ENCODE data around the gene B3GALT4. TPM values are rescaled to one million over a fixed set of nuclear protein-coding genes. Genes with fewer than 3 reads are reported as not detected.

The B3GALT4 gene
- total and polyA plus RNA-seq, 2 of the 13 experiments (the other 11 are each of a cell fraction or from before 2014, with no cell fraction given): 0.04 to 0.27 TPM

GRCh38 chr6:33289784-33290315 is 12.9 kb downstream of the B3GALT4 start (continued):
- no peak; the same call in 1 of the 2 replicates for TF ChIP-seq MTERF4 (CRISPR knock-in tag; IDR thresholded peaks at IDR 0.05)
- TF ChIP-seq CCDC6 (CRISPR knock-in tag; IDR thresholded peaks at IDR 0.05): no peak
- TF ChIP-seq WIZ (CRISPR knock-in tag; IDR thresholded peaks at IDR 0.05): no peak
- no peak for TF ChIP-seq ZBTB3 (CRISPR knock-in tag; IDR thresholded peaks at IDR 0.05; ENCODE audit: borderline replicate concordance, low read depth)
- no peak for TF ChIP-seq ZNF878 (CRISPR knock-in tag; IDR thresholded peaks at IDR 0.05)
- no peak for TF ChIP-seq ZNF746 (CRISPR knock-in tag; IDR thresholded peaks at IDR 0.05)
- peak; percentile 82; the same call in 1 of the 2 replicates for TF ChIP-seq ZNF737 (CRISPR knock-in tag; IDR thresholded peaks at IDR 0.05; ENCODE audit: borderline replicate concordance)
- no peak for TF ChIP-seq ZBTB7A (CRISPR knock-in tag; IDR thresholded peaks at IDR 0.05)
- TF ChIP-seq ZNF704 (CRISPR knock-in tag; IDR thresholded peaks at IDR 0.05; ENCODE audit: borderline replicate concordance): 0 out of 2 replicates have a peak, but pooled peaks have one; percentile 2
- no peak; the same call in 1 of the 2 replicates for TF ChIP-seq ZNF232 (CRISPR knock-in tag; IDR thresholded peaks at IDR 0.05; ENCODE audit: borderline replicate concordance)
- TF ChIP-seq KLF12 (CRISPR knock-in tag; IDR thresholded peaks at IDR 0.05; ENCODE audit: borderline replicate concordance): no peak
- no peak for TF ChIP-seq SRF (IDR thresholded peaks at IDR 0.05; ENCODE audit: low read depth, low read length)
- TF ChIP-seq TEAD2 (CRISPR knock-in tag; IDR thresholded peaks at IDR 0.05): no peak
- TF ChIP-seq ZNF564 (CRISPR knock-in tag; IDR thresholded peaks at IDR 0.05): no peak
- no peak for TF ChIP-seq ZNF720 (CRISPR knock-in tag; IDR thresholded peaks at IDR 0.05)
- TF ChIP-seq YEATS4 (CRISPR knock-in tag; IDR thresholded peaks at IDR 0.05; ENCODE audit: borderline replicate concordance): no peak
- TF ChIP-seq GPN1 (CRISPR knock-in tag; IDR thresholded peaks at IDR 0.05; ENCODE audit: borderline replicate concordance): no peak
- TF ChIP-seq, protein P1, sequence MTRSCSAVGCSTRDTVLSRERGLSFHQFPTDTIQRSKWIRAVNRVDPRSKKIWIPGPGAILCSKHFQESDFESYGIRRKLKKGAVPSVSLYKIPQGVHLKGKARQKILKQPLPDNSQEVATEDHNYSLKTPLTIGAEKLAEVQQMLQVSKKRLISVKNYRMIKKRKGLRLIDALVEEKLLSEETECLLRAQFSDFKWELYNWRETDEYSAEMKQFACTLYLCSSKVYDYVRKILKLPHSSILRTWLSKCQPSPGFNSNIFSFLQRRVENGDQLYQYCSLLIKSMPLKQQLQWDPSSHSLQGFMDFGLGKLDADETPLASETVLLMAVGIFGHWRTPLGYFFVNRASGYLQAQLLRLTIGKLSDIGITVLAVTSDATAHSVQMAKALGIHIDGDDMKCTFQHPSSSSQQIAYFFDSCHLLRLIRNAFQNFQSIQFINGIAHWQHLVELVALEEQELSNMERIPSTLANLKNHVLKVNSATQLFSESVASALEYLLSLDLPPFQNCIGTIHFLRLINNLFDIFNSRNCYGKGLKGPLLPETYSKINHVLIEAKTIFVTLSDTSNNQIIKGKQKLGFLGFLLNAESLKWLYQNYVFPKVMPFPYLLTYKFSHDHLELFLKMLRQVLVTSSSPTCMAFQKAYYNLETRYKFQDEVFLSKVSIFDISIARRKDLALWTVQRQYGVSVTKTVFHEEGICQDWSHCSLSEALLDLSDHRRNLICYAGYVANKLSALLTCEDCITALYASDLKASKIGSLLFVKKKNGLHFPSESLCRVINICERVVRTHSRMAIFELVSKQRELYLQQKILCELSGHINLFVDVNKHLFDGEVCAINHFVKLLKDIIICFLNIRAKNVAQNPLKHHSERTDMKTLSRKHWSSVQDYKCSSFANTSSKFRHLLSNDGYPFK (CRISPR knock-in tag; IDR thresholded peaks at IDR 0.05; ENCODE audit: borderline replicate concordance): no peak
- no peak; the same call in 1 of the 2 replicates for TF ChIP-seq ZNF776 (CRISPR knock-in tag; IDR thresholded peaks at IDR 0.05)
- no peak for TF ChIP-seq ZNF24 (IDR thresholded peaks at IDR 0.05)
- TF ChIP-seq HMG20B (CRISPR knock-in tag; conservative IDR thresholded peaks at IDR 0.05): no peak
- no peak for TF ChIP-seq JARID2 (CRISPR knock-in tag; IDR thresholded peaks at IDR 0.05; ENCODE audit: insufficient replicate concordance)
